Prostate gland (tissue), 2 donors: ENCODE results near the gene ADAP1. TPM values are rescaled to one million over a fixed set of nuclear protein-coding genes. Genes with fewer than 3 reads are reported as not detected.
"Not testable (repeated sequence)": the region's sequence is repeated elsewhere in the genome, so short reads cannot be mapped to it uniquely, and the experiment has no call there.

ENCODE experiments used
- DNase-seq: peaks from one replicate; pipeline ENCODE4 v3.0.0-alpha.2; 2019; ENCODE audit warnings: low spot score
- H3K27ac ChIP-seq, 2 donors: fragments of 200-600 bp; sonication (generic); 2 replicates each; pipeline ENCODE4 v1.5.1; 2017 to 2019
- H3K27me3 ChIP-seq: fragments of 200-600 bp; sonication (generic); replicated peaks from 2 replicates; pipeline ENCODE4 v1.5.1; 2019; ENCODE audit not compliant: insufficient read depth
- H3K36me3 ChIP-seq, 2 donors: fragments of 200-600 bp; sonication (generic); 1 replicate in 1 of 2; 2 replicates in 1 of 2; pipeline versions ENCODE4 v1.5.1 to v1.8.1; 2017 to 2019
- H3K4me1 ChIP-seq: fragments of 200-600 bp; sonication (generic); replicated peaks from 2 replicates; pipeline ENCODE4 v1.5.1; 2019
- H3K4me3 ChIP-seq, 2 donors: fragments of 200-600 bp; sonication (generic); 2 replicates each; pipeline ENCODE4 v1.5.1; 2017 to 2019
- H3K9me3 ChIP-seq: fragments of 200-600 bp; sonication (generic); 2 replicates; pipeline ENCODE4 v1.5.1; 2017
- POLR2A ChIP-seq: fragments of 450-650 bp; IDR thresholded peaks from one replicate; pipeline ENCODE4 v1.6.1; 2016; ENCODE audit warnings: antibody characterized with exemption, mild to moderate bottlenecking
- POLR2AphosphoS5 ChIP-seq: sonication (generic); formaldehyde crosslinking; IDR thresholded peaks from one replicate; pipeline ENCODE4 v1.6.1; 2017; ENCODE audit warnings: antibody characterized with exemption
- WGBS: methylation state at CpG from one replicate; pipeline ENCODE4 v1.1.5; 2018; 5-methylcytosine and 5-hydroxymethylcytosine counted together
- intact Hi-C: fragments of 100-400 bp; cut with DNase I; formaldehyde crosslinking; loops from one replicate; pipeline ENCODE4 v1.14.2; 2022
- total RNA-seq, 2 donors: library from RNA; depleted of rRNA; stranded (reverse); fragments of >200 nt; gene quantifications; one replicate each; pipeline ENCODE4 v1.1.0, GENCODE V29; 2016
- TF ChIP-seq, protein P1 (sequence below), 4 experiments: fragments of 200-600 bp in 2 of 4; fragments of 450-650 bp in 2 of 4; sonication (generic) in 2 of 4; IDR thresholded peaks; 1 replicate in 3 of 4; 2 replicates in 1 of 4; pipeline ENCODE4 v1.5.1; 2016 to 2019; ENCODE audit warnings: antibody characterized with exemption in 4 of 4, mild to moderate bottlenecking in 2 of 4, moderate library complexity in 2 of 4

The ADAP1 gene
- total RNA-seq, 2 donors from 2014 or later = 5.9 to 8.3 TPM

DNA sequence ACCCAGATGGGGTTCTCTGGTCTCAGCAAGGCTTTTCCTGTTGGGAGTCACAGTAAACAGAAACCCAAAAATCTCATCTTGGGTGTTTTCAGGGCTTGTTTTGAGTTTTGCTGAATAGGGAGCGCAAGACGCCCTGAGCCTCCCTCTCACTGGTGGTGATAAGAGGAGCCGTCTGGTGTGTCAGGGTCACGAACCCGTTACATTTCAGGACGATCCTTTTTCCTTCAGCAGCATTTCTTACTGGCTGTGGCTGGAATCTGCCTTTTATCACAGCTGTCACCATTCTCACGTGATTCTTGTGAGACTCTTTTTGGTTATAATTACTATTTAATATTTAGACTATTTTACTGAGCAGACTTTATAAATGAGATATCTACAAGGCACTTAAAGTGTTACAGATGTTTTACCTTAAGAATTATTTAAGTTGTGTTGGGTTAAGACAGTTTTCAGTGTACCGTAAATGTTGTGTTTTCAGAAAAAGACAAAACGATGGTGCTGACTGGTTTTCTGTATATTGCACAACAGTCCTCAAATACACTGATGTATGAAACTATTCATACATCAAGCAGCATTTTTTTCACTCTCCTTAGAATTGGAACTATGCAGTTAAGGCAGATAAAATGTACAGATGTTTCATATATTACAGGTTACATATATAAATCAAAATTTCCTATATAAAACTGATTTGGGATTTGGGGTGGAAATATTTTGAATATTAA, 80.3 kb downstream of the ADAP1 start:
- Histone ChIP-seq H3K36me3 (no peaks in the 10 kb centered on the region), H3K27ac (peak overlapping the region; percentile 46 to 53), H3K27me3 (no peaks in the 10 kb centered on the region), H3K4me1 (no peaks in the 10 kb centered on the region), H3K9me3 (no peaks in the 10 kb centered on the region), H3K4me3 (no peak overlapping the region)
- no peak for TF ChIP-seq POLR2AphosphoS5
- no peak for TF ChIP-seq POLR2A
- TF ChIP-seq, protein P1, sequence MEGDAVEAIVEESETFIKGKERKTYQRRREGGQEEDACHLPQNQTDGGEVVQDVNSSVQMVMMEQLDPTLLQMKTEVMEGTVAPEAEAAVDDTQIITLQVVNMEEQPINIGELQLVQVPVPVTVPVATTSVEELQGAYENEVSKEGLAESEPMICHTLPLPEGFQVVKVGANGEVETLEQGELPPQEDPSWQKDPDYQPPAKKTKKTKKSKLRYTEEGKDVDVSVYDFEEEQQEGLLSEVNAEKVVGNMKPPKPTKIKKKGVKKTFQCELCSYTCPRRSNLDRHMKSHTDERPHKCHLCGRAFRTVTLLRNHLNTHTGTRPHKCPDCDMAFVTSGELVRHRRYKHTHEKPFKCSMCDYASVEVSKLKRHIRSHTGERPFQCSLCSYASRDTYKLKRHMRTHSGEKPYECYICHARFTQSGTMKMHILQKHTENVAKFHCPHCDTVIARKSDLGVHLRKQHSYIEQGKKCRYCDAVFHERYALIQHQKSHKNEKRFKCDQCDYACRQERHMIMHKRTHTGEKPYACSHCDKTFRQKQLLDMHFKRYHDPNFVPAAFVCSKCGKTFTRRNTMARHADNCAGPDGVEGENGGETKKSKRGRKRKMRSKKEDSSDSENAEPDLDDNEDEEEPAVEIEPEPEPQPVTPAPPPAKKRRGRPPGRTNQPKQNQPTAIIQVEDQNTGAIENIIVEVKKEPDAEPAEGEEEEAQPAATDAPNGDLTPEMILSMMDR (IDR thresholded peaks at IDR 0.05) = no peak
- DNase-seq = no peak
- intact Hi-C loops = loop anchor here (5.0 to 10.0 kb wide), 2 partner anchors 37 to 549 kb away; no protein-coding TSS in a partner anchor
- WGBS = 81% methylated on average over 9 of the region's 9 CpGs

GRCh38 chr7:873367-874002, 81.0 kb downstream of the ADAP1 start:
- 30% methylated on average over 18 of the region's 18 CpGs for WGBS
- H3K4me3 ChIP-seq = no peak overlapping the region
- peak; percentile 25 for TF ChIP-seq POLR2A
- TF ChIP-seq, protein P1 (IDR thresholded peaks at IDR 0.05) = peak; percentile 68 to 98 (median 95)
- TF ChIP-seq POLR2AphosphoS5 = peak; percentile 91
- H3K4me1 ChIP-seq = no peaks in the 10 kb centered on the region
- peak overlapping the region; percentile 46 to 53 for H3K27ac ChIP-seq
- no peaks in the 10 kb centered on the region for H3K9me3 ChIP-seq
- peak; percentile 86 for DNase-seq
- intact Hi-C loops = loop anchor here (2.0 to 10.0 kb wide), 3 partner anchors 36 to 549 kb away; no protein-coding TSS in a partner anchor
- no peaks in the 10 kb centered on the region for H3K27me3 ChIP-seq
- no peaks in the 10 kb centered on the region for H3K36me3 ChIP-seq

DNA sequence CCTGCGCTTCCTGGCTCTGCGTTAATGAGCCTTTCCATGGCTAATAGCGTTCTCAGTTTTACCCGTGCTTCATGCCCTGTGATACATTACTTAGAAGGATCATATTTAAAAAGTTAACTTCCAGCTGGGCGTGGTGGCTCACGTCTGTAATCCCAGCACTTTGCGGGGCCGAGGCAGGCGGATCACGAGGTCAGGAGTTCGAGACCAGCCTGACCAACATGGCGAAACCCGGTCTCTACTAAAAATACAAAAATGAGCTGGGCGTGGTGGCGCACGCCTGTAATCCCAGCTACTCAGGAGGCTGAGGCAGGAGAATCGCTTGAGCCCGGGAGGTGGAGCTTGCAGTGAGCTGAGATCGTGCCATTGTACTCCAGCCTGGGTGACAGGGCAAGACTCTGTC, 81.8 kb downstream of the ADAP1 start:
- 88% methylated on average over 19 of the region's 19 CpGs for WGBS
- H3K9me3 ChIP-seq, DNase-seq, H3K36me3 ChIP-seq, H3K4me3 ChIP-seq, H3K27me3 ChIP-seq, H3K4me1 ChIP-seq: not testable (repeated sequence)
- intact Hi-C loops = loop anchor here (2.0 to 10.0 kb wide), 3 partner anchors 35 to 548 kb away; no protein-coding TSS in a partner anchor
- H3K27ac ChIP-seq = peak overlapping the region; percentile 46 to 53

DNA sequence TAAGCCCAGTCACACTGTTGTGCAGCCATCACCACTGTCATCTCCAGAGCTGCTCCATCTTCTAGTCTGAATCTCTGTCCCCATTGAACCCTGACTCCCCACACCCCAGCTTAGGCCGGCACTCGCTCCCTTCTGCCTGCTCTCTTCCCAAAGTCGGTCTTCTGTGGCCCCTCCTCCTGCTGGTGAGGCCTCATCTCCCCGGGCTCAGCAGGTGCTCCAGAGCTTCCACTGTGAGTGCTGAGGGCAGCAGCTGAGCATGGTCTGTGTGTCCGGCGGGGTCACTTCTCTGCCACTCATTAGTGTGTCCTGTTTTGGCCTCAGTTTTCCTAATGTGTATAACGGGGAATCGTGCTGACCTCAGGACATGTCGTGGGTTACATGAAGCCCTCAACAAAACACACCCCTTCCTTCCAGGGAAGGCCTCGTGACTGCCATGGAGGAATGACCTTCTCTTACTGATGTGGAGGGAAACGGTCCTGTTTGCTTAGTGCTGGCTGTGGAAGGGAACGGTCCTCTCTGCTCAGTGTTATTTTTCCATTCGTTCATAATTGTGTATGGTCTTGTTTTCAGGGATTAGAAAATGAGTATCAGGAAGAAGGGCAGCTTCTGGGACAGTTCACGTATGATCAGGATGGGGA, 82.5 kb downstream of the ADAP1 start:
- Histone ChIP-seq H3K27me3 (no peaks in the 10 kb centered on the region), H3K9me3 (no peaks in the 10 kb centered on the region), H3K4me1 (peaks cover 7% of the 10 kb centered on the region), H3K4me3 (no peak overlapping the region), H3K27ac (peak overlapping the region in 1 of 2 donors; percentile 9), H3K36me3 (no peaks in the 10 kb centered on the region)
- intact Hi-C loops = loop anchor here (2.0 to 10.0 kb wide), 3 partner anchors 35 to 547 kb away; no protein-coding TSS in a partner anchor
- WGBS = 78% methylated on average over 14 of the region's 14 CpGs
- no peak for DNase-seq
- TF ChIP-seq, protein P1 (IDR thresholded peaks at IDR 0.05) = no peak
- TF ChIP-seq POLR2AphosphoS5 (no peak), POLR2A (no peak)

DNA sequence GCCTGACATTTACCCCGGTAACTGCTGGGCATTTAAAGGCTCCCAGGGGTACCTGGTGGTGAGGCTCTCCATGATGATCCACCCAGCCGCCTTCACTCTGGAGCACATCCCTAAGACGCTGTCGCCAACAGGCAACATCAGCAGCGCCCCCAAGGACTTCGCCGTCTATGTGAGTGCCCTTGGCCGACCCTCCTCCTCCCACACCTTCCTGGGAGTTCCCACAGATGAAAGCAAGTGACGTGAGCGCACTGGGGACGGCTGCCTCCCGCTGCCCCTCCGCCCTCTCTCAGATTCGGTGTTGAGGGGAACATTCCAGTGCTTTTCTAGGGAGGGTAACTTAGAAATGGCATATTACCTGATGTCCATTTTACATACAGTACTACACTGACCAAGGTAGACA, 85.1 kb downstream of the ADAP1 start:
- intact Hi-C loops = no loop called here
- DNase-seq = no peak
- TF ChIP-seq, protein P1 (IDR thresholded peaks at IDR 0.05) = no peak
- TF ChIP-seq POLR2AphosphoS5 (no peak), POLR2A (no peak)
- Histone ChIP-seq H3K4me3 (no peak overlapping the region), H3K4me1 (peaks cover 7% of the 10 kb centered on the region), H3K36me3 (no peaks in the 10 kb centered on the region), H3K9me3 (no peaks in the 10 kb centered on the region), H3K27ac (peak overlapping the region; percentile 22 to 70), H3K27me3 (no peaks in the 10 kb centered on the region)
- WGBS = 81% methylated on average over 14 of the region's 14 CpGs
